T-helper 1 cell treated with Interleukin-12 subunit alpha and Interleukin-12 subunit beta and Interleukin-4 antibody, amounts not matched to agents 30 ng/mL and 1 ng/mL, for 36 hours (primary cell): ENCODE data around the gene SOCS3. TPM values are rescaled to one million over a fixed set of nuclear protein-coding genes. Genes with fewer than 3 reads are reported as not detected.

Experiments
- intact Hi-C: fragments of 100-400 bp; cut with micrococcal nuclease; formaldehyde crosslinking; loops from one replicate; pipeline ENCODE4 v1.15.1; 2024
- total RNA-seq: library from RNA; stranded (reverse); gene quantifications from 2 replicates; pipeline ENCODE4 v1.2.3, GENCODE V29; 2022

SOCS3 gene
- total RNA-seq, 1 donor from 2014 or later: 198 TPM

DNA sequence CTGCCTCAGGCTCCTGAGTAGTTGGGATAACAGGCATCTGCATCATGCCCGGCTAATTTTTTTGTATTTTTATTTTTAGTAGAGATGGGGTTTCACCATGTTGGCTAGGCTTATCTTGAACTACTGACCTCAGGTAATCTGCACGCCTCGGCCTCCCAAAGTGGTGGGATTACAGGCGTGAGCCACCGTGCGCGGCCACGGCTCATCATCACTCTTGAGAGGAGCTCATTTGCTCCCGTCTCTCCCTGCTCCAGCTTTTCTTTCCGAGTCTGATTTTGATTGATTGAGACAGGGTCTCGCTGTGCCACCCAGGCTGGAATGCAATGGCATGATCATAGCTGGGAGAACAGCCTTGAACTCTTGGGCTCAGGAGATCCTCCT, 31.2 kb upstream of the SOCS3 start:
- intact Hi-C loops: no loop called here

DNA sequence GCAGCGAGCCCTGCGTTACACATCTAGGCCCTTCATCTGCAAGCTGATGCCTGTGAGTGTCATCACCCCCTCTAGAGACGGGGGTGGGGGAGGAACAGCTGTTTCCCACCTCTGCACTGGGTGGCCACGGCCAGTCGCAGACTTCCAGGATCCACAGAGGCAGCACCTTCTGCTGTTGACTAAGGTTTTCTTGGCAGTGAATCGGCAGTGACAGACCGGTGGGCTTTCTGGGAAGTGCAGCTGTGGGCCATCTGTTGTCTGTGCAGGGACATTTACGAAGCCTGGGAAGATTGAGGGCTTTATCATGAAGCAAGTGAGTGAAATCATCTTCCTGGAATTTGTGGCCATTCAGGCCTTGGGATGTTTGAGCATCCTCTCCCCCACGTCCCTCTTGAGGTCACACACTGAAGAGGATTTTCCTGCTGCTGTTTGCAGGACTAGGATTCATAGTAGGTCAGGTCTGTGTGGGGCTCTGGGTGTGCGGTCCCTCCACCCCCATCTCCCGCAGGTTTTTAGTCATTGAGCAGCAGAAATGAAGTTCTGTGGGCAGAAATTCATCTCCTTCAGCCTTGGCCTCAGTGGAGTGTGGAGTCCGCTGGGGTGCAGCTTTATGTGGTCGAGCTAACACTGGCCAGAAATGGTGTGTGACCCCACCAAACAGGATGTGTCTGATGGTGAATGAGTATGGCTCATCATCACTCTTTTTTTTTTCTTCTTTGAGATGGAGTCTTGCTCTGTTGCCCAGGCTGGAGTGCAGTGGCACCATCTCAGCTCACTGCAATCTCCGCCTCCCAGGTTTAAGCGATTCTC, 30.6 kb upstream of the SOCS3 start:
- intact Hi-C loops: no loop called here

GRCh38 chr17:78387977-78388941, 28.4 kb upstream of the SOCS3 start:
- intact Hi-C loops: no loop called here

GRCh38 chr17:78384479-78385175, 24.8 kb upstream of the SOCS3 start:
- intact Hi-C loops: no loop called here

DNA sequence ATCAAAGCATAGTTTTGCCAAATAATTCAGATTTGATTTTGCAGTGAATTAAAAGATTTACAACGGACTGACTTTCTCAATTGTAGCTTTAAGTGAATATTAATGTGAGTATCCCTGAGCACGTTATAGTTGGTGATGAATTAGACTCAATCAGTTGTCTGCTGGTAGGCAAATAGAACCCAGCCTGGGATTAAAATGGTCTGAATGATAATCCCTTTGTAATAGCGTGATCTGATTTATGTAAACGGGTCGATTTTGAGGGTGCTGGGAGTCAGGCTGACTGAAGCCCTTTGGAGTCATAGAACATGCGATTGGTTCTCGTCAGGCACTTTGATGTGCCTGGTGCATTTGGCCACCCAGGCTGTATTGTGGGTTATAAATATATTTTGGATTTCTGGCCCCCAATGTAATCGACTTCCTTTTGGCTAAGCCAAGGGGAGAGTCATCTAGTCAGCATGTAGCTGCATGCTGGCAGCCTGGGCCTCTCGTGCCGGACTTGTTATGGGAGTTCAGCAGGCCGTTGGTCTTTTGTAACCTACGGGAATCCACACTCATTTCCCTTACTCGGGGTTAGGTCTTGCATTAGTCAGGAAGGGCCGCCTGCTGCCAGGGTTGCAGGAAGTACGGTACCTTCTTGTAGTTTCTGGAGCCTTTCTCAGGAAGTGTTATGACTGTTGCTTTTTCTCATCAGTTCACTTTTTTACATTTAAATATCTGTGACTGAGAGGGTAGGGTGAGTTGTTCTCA, 24.0 kb upstream of the SOCS3 start:
- intact Hi-C loops: no loop called here

DNA sequence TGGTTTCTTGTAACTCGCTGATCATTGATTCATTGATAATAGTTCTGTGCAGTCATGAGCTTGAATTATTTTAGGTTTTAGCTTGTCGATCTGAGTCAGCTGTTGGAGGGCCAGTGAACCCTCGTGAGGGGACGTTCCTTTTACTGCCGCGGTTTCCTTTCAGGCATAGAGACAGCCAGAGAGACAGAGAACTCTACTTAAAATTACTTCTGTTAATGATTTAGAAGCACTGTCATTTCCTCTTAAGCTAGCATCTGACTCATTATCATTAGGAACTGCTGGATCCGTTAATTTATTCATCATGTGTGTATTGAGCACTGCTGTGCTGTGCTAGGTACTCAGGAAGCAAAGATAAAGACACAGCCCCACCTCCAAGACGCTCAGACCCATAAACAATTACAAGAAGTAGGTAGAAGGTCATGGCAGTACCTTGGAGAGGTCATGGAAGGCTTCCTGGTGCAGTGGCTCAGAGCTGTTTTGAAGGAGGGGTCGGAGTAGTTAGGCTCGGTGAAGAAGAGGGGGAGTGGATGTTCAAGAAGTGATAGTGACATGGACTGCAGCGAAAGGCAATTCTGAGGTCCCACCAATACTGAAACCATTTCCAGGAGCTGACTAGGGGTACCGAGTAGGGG, 21.8 kb upstream of the SOCS3 start:
- intact Hi-C loops: no loop called here

- intact Hi-C loops: no loop called here
Measured at GRCh38 chr17:78380370-78380769, 20.5 kb upstream of the SOCS3 start.

DNA sequence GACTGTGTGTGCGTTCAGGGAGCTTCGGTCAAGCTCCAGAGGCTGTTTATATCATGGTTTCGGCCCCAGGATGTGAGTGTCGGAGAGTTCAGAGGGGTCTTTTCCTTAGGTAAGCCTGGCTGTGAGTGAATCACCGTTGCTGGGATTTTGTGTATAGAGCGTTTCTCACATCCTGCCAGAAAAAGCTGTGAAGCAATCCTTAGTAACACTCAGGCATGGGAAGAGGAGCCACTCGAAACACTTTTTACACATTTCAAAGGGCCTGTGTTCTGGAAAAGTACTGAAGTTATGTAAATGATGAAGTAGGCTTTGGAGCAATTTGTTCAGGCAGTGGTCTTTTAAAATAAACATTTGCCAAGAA, 19.2 kb upstream of the SOCS3 start:
- intact Hi-C loops: loop anchor here (2.0 kb wide), 1 partner anchor 124 kb away; no protein-coding TSS in a partner anchor

- intact Hi-C loops: loop anchor here (1.0 to 2.0 kb wide), 2 partner anchors 18 to 124 kb away; partner anchors contain the start of gene SOCS3
Measured at GRCh38 chr17:78378225-78379130, 18.6 kb upstream of the SOCS3 start, which contains the start of gene PGS1. TSS of gene PGS1 (plus strand) at chr17:78378649. CDS start at chr17:78378666, 17 bp downstream.

DNA sequence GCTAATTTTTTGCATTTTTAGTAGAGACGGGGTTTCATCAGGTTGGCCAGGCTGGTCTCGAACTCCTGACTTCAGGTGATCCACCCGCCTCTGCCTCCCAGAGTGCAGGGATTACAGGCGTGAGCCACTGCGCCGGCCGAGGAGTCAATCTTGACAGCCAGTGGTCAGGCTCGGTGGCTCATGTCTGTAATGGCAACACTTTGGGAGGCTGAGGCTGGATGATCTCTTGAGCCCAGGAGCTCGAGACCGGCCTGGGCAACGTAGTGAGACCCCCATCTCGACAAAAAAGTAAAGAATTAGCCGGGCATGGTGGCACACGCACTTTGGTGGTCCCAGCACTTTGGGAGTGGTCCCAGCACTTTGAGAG, 18.0 kb upstream of the SOCS3 start:
- intact Hi-C loops: loop anchor here (1.0 to 2.0 kb wide), 2 partner anchors 18 to 123 kb away; partner anchors contain the start of gene SOCS3

GRCh38 chr17:78376161-78376560, 16.3 kb upstream of the SOCS3 start:
- intact Hi-C loops: no loop called here

GRCh38 chr17:78375401-78376151, 15.7 kb upstream of the SOCS3 start:
- intact Hi-C loops: no loop called here

GRCh38 chr17:78374631-78375274, 14.9 kb upstream of the SOCS3 start:
- intact Hi-C loops: no loop called here

GRCh38 chr17:78374189-78374588, 14.3 kb upstream of the SOCS3 start:
- intact Hi-C loops: no loop called here

GRCh38 chr17:78372841-78373240, 13.0 kb upstream of the SOCS3 start:
- intact Hi-C loops: no loop called here

- intact Hi-C loops: no loop called here
Measured at GRCh38 chr17:78371056-78371455, 11.2 kb upstream of the SOCS3 start.

GRCh38 chr17:78369791-78370381, 10.0 kb upstream of the SOCS3 start:
- intact Hi-C loops: no loop called here
